HG03457 (cell line): Measurements from ENCODE around the gene ADCY10.
"Not testable (repeated sequence)": the region's sequence is repeated elsewhere in the genome, so short reads cannot be mapped to it uniquely, and the experiment has no call there.

ENCODE experiments used
- ATAC-seq: cut with Tn5 transposase; IDR thresholded peaks from one replicate; pipeline ENCODE4 v1.9.1; 2021; ENCODE audit warnings: moderate number of reproducible peaks; ENCODE audit not compliant: unreplicated experiment

ADCY10 gene

GRCh38 chr1:167862432-167863076 lies 51.4 kb downstream of the ADCY10 start:
- no peak for ATAC-seq

- no peak for ATAC-seq
These were observed 52.1 kb downstream of the ADCY10 start for GRCh38 chr1:167861664-167862381.

GRCh38 chr1:167860231-167860923 lies 53.6 kb downstream of the ADCY10 start:
- ATAC-seq = no peak

- no peak for ATAC-seq
These were observed 57.1 kb downstream of the ADCY10 start for GRCh38 chr1:167856711-167857418.

GRCh38 chr1:167854184-167854583 lies 59.8 kb downstream of the ADCY10 start:
- no peak for ATAC-seq

GRCh38 chr1:167849666-167850065 lies 64.3 kb downstream of the ADCY10 start:
- ATAC-seq = no peak

DNA sequence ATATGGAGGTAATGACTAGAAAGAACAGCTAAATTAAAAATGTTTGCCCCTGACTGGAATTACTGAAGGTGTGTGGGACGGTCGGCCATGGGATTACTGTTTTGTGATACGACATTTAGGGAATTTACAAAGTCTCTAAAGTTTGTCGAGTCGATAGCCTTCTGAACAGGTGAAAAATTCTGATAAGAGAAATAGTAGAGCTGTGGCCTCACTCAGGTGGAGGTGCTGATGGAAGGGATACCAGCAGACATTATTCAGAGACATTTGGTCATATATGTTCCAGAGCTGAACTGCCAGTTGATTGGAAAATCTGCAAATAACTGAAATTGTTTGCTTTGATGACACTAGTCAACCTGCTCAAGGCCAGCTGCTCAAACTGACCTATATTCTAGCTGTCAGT lies 71.1 kb downstream of the ADCY10 start:
- no peak for ATAC-seq

GRCh38 chr1:167841530-167841929 lies 72.4 kb downstream of the ADCY10 start:
- ATAC-seq = no peak

- no peak for ATAC-seq
These were observed 74.9 kb downstream of the ADCY10 start for GRCh38 chr1:167839009-167839408.

- ATAC-seq = no peak
These were observed 76.6 kb downstream of the ADCY10 start for GRCh38 chr1:167837326-167837725.

- no peak for ATAC-seq
These were observed 77.7 kb downstream of the ADCY10 start for GRCh38 chr1:167836197-167836596.

GRCh38 chr1:167833904-167834303 lies 80.0 kb downstream of the ADCY10 start:
- ATAC-seq = no peak

DNA sequence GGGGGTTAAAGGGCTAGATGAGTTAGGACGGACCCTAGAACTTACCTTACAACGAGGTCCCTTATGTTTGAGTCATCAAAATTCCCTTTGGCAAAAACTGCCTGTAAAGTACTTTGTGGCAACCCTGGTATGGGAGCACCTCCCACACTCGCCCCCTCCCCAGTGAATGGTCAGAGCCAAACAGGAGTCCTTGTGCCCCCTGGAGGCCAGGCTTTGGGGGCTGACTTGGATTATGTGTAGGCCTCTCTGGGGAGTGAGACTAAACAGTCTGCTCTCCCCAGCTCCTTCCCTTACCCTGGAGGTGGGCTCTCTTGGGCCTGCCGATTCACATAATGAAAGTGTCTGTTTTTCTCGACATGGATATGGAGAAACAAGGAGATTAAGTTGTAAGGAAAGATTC lies 81.2 kb downstream of the ADCY10 start:
- no peak for ATAC-seq

DNA sequence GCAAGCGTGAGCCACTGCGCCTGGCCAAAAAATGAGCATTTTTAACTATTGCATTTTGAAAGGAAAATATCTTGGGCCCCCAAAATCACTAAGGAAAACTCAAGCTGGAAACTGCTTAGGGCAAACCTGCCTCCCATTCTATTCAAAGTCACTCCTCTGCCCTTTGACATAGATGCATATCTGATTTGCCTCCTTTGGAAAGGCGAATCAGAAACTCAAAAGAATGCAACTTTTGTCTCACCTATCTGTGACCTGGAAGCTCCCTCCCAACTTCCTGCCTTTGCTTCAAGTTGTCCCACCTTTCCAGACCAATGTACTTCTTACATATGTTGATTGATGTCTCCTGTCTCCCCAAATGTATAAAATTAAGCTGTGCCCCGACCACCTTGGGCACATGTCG lies 83.3 kb downstream of the ADCY10 start:
- not testable (repeated sequence) for ATAC-seq

DNA sequence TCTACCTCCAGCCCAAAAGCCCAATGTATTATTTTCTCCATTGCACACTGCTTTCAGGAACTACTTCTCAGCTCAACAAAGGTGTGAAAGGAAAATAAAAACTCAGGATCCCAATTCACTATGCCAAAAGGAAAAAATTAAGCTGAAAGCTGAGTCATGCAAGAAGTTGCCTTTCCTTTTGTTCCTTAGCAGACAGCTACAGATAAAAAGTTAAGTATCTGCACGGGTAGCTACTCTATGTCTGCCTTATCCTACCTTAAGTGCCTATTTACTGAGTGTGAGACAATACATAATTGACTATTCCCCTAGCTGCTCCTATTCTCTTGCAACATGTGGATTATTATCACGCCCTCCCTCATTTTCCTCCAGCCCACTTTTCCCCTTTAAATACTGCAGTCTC lies 84.1 kb downstream of the ADCY10 start:
- ATAC-seq = no peak

DNA sequence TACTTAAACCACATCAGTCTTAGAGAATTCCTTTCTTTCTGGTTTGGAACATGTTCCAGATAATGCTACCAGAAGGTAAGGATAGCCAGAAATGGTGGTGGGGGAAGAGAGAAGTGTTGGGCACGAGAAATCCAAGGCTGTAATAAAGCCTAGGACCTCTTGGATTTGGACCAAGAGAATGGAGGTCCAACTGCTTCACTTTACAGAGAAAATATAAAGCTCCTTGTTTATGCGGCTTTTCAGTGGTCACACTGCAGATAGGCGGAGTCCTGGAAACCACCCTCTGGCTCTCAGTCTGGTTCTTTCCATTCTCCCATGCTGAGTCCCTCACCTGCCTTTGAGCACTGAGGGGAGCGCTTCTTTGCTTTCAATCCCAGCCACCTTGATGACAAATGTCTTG lies 87.8 kb downstream of the ADCY10 start:
- no peak for ATAC-seq

DNA sequence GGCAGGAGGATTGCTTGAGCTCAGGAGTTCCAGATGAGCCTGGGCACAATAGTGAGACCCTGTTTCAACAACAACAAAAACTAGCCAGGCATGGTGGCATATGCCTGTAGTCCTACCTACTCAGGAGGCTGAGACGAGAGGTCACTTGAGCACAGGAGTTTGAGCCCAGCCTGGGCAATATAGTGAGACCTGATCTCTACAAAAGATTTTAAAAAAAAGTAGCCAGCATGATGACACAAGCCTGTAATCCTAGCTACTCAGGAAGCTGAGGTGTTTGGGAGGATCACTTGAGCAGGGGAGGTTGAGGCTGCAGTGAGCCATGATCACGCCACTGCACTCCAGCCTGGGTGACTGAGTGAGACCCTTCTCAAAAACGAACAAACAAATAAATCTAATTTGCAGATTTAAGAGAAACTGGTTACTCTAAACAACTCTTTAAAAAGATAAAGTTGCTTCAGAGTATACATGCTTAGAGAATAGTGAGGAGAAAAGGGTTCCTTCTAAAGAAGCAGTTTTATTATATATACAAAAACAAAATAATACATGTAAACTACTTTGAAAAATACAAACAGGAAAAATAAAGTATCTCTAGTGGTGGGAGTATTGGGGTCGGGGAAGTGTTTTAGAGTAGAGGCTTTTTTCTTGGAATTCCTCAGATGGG lies 88.4 kb downstream of the ADCY10 start:
- no peak for ATAC-seq

- ATAC-seq = no peak
These were observed 89.7 kb downstream of the ADCY10 start for GRCh38 chr1:167824163-167824794.

DNA sequence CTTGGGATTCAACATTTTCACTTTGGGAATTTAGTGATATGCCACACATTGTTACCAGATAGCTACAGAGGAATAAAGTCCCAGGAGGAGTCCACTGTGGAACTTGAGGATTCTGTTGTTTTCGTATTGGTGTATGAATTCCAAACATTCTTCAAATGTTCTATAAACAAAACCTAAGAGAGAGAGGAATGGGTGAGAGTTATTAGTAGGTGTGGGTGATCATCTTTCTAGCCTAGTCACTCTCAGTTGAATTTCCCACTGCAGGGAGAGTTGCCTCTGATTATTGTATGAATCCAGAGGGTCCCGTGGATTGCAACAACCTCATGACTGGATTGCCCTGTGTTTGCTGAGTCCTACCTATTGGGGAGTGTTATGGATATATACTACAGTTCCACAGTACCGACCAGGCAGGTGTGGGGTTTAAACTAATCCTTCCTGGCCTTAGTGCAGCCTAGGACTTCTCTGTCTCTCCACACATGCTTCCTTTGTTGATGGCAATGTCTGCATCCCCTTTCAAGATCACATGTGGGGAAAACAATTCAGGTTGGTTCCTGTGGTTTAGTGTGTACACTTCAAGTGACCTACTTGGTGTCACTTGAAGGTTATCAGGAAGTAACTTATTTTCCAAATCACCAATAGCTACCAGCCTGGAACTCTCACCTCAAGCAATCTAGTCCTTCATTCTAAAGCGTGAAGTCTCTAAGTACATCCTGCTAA lies 91.8 kb downstream of the ADCY10 start:
- no peak for ATAC-seq

GRCh38 chr1:167821356-167821685 lies 92.6 kb downstream of the ADCY10 start:
- no peak for ATAC-seq
